H1 (cell line): ENCODE data around the gene GPC6. TPM values are rescaled to one million over a fixed set of nuclear protein-coding genes. Genes with fewer than 3 reads are reported as not detected.

Experiments used
- CTCF ChIA-PET: fragments of 300-600 bp; sonication (Branson Sonifier 250); formaldehyde crosslinking; loops from one replicate; lab custom pipeline; 2021; ENCODE audit not compliant: partially characterized antibody; lab: Charles Lee
- POLR2A ChIA-PET: fragments of 300-600 bp; sonication (Branson Sonifier 250); formaldehyde crosslinking; loops from one replicate; lab custom pipeline; 2021; ENCODE audit warnings: inconsistent platforms; ENCODE audit not compliant: partially characterized antibody; lab: Charles Lee
- DNase-seq, 2 experiments: peaks; one replicate each; pipeline versions ENCODE4 v3.0.0 to v3.0.0-alpha.2; 2010 to 2022; ENCODE audit warnings: low spot score in 2 of 2, low read depth in 1 of 2, mixed read lengths in 1 of 2
- FAIRE-seq: peaks from 2 replicates; lab custom pipeline; 2011; peaks lifted over from hg19 to GRCh38; lab: Jason Lieb, UNC
- H2AFZ ChIP-seq: 2 replicates; pipeline ENCODE4 v1.8.1; 2012; ENCODE audit warnings: low read length, inconsistent platforms
- H2AK5ac ChIP-seq: 2 replicates; pipeline ENCODE4 v1.6.1; 2013; ENCODE audit warnings: low read depth, low read length
- H2BK120ac ChIP-seq: replicated peaks from 2 replicates; pipeline ENCODE3; 2013; ENCODE audit warnings: low read depth, low read length, inconsistent platforms
- H2BK12ac ChIP-seq: 2 replicates; pipeline ENCODE4 v1.6.1; 2013; ENCODE audit warnings: low read depth, low read length
- H2BK15ac ChIP-seq: 2 replicates; pipeline ENCODE4 v1.6.1; 2013; ENCODE audit warnings: low read length
- H2BK20ac ChIP-seq: 2 replicates; pipeline ENCODE4 v1.6.1; 2013; ENCODE audit warnings: low read length
- H2BK5ac ChIP-seq: 2 replicates; pipeline ENCODE4 v1.6.1; 2013; ENCODE audit warnings: low read depth, low read length
- H3K14ac ChIP-seq: 2 replicates; pipeline ENCODE4 v1.6.1; 2013; ENCODE audit warnings: inconsistent platforms; ENCODE audit not compliant: insufficient read length
- H3K18ac ChIP-seq: 2 replicates; pipeline ENCODE4 v1.6.1; 2013; ENCODE audit warnings: low read length; ENCODE audit errors: extremely low read depth
- H3K23ac ChIP-seq: 2 replicates; pipeline ENCODE4 v1.6.1; 2013; ENCODE audit warnings: inconsistent platforms; ENCODE audit not compliant: insufficient read length
- H3K23me2 ChIP-seq: 2 replicates; pipeline ENCODE4 v1.6.1; 2013; ENCODE audit warnings: low read depth, low read length
- H3K27ac ChIP-seq: 2 replicates; pipeline ENCODE4 v1.6.1; 2011; ENCODE audit warnings: low read depth, low read length, inconsistent platforms
- H3K27me3 ChIP-seq, 4 experiments: replicated peaks in 1 of 4; 1 replicate in 1 of 4; 2 replicates in 3 of 4; pipeline versions ENCODE4 v1.6.1 to v1.8.1; 2011 to 2013; ENCODE audit warnings: low read length in 3 of 4, mild to moderate bottlenecking in 3 of 4, inconsistent platforms in 2 of 4, mixed read lengths in 2 of 4, moderate library complexity in 1 of 4; ENCODE audit not compliant: control insufficient read depth in 3 of 4, insufficient read depth in 3 of 4; ENCODE audit errors: extremely low read depth in 1 of 4
- H3K36me3 ChIP-seq, 4 experiments: 2 replicates each; pipeline versions ENCODE4 v1.6.1 to v1.8.1; 2011 to 2013; ENCODE audit warnings: mild to moderate bottlenecking in 4 of 4, low read length in 3 of 4, moderate library complexity in 2 of 4, control low read depth in 1 of 4, inconsistent platforms in 1 of 4; ENCODE audit not compliant: insufficient read depth in 4 of 4, control insufficient read depth in 2 of 4
- H3K4ac ChIP-seq: replicated peaks from 2 replicates; pipeline ENCODE3; 2013; ENCODE audit warnings: low read length, low read depth, mixed read lengths, inconsistent platforms; ENCODE audit not compliant: insufficient read length
- H3K4me1 ChIP-seq, 4 experiments: replicated peaks in 1 of 4; 1 replicate in 1 of 4; 2 replicates in 3 of 4; pipeline versions ENCODE4 v1.6.1 to v1.8.1; 2011 to 2013; ENCODE audit warnings: low read length in 3 of 4, inconsistent platforms in 2 of 4, mixed read lengths in 1 of 4; ENCODE audit not compliant: insufficient read depth in 4 of 4, control insufficient read depth in 3 of 4
- H3K4me2 ChIP-seq, 2 experiments: 2 replicates each; pipeline versions ENCODE4 v1.6.1 to v1.8.1; 2011 to 2013; ENCODE audit warnings: low read depth in 2 of 2, low read length in 2 of 2, control low read depth in 1 of 2, inconsistent platforms in 1 of 2, mild to moderate bottlenecking in 1 of 2; ENCODE audit not compliant: insufficient read depth in 1 of 2
- H3K4me3 ChIP-seq, 4 experiments: fragments of 200-600, 300-600 bp in 1 of 4; sonication (generic), shearing (Covaris generic), sonication (Bioruptor Twin) in 1 of 4; 2 replicates each; pipeline versions ENCODE4 v1.5.1 to v1.8.1; 2011 to 2016; ENCODE audit warnings: low read length in 4 of 4, low read depth in 3 of 4, control low read depth in 2 of 4, inconsistent platforms in 2 of 4, mild to moderate bottlenecking in 2 of 4, mixed read lengths in 1 of 4, moderate library complexity in 1 of 4; ENCODE audit not compliant: insufficient read depth in 2 of 4; ENCODE audit errors: extremely low read depth in 1 of 4
- H3K56ac ChIP-seq: replicated peaks from 2 replicates; pipeline ENCODE3; 2013; ENCODE audit warnings: low read depth, mild to moderate bottlenecking, mixed read lengths, low read length, inconsistent platforms; ENCODE audit not compliant: insufficient read length
- H3K79me1 ChIP-seq: 2 replicates; pipeline ENCODE4 v1.6.1; 2013; ENCODE audit warnings: low read depth, low read length, control low read depth
- H3K79me2 ChIP-seq, 2 experiments: 2 replicates each; pipeline versions ENCODE4 v1.6.1 to v1.8.1; 2012 to 2013; ENCODE audit warnings: low read length in 2 of 2, mild to moderate bottlenecking in 2 of 2, inconsistent platforms in 1 of 2; ENCODE audit not compliant: insufficient read depth in 2 of 2, control insufficient read depth in 1 of 2
- H3K9ac ChIP-seq, 4 experiments: replicated peaks in 1 of 4; 1 replicate in 1 of 4; 2 replicates in 3 of 4; pipeline versions ENCODE4 v1.6.1 to v1.8.1; 2011 to 2013; ENCODE audit warnings: low read depth in 3 of 4, low read length in 3 of 4, control low read depth in 2 of 4, mild to moderate bottlenecking in 2 of 4, moderate library complexity in 2 of 4, inconsistent platforms in 1 of 4; ENCODE audit errors: extremely low read depth in 1 of 4
- H3K9me3 ChIP-seq, 2 experiments: 2 replicates each; pipeline versions ENCODE4 v1.6.1 to v1.8.1; 2012 to 2013; ENCODE audit warnings: mild to moderate bottlenecking in 2 of 2, moderate library complexity in 2 of 2, control low read depth in 1 of 2, inconsistent platforms in 1 of 2, low read depth in 1 of 2, low read length in 1 of 2, mixed read lengths in 1 of 2; ENCODE audit not compliant: insufficient read depth in 2 of 2
- H4K20me1 ChIP-seq, 2 experiments: replicated peaks in 1 of 2; 2 replicates each; pipeline versions ENCODE3 to v1.8.1; 2011 to 2013; ENCODE audit warnings: inconsistent platforms in 2 of 2, low read length in 2 of 2, mild to moderate bottlenecking in 1 of 2; ENCODE audit not compliant: insufficient read depth in 2 of 2, control insufficient read depth in 1 of 2
- H4K5ac ChIP-seq: 2 replicates; pipeline ENCODE4 v1.6.1; 2013; ENCODE audit warnings: low read length, low read depth, mixed read lengths, inconsistent platforms; ENCODE audit not compliant: insufficient read length
- H4K8ac ChIP-seq: 2 replicates; pipeline ENCODE4 v1.8.0; 2013; ENCODE audit warnings: mild to moderate bottlenecking, moderate library complexity, low read length, inconsistent platforms; ENCODE audit not compliant: insufficient read depth; ENCODE audit errors: extremely low read depth
- H4K91ac ChIP-seq: replicated peaks from 2 replicates; pipeline ENCODE3; 2013; ENCODE audit warnings: low read length, mixed read lengths, inconsistent platforms; ENCODE audit not compliant: insufficient read length
- BRCA1 ChIP-seq: IDR thresholded peaks from 2 replicates; pipeline ENCODE4 v1.6.1; 2012; ENCODE audit warnings: low read depth, low read length, improper control_type of control experiment
- CBX8 ChIP-seq: fragments of 300-800, 300-1000 bp; sonication (generic); IDR thresholded peaks from 2 replicates; pipeline ENCODE4 v1.7.1; 2016; ENCODE audit warnings: low read depth, low read length, borderline replicate concordance
- CTBP2 ChIP-seq: IDR thresholded peaks from 2 replicates; pipeline ENCODE4 v1.7.0; 2011; ENCODE audit warnings: borderline replicate concordance, mild to moderate bottlenecking, moderate library complexity, mixed read lengths, low read length; ENCODE audit not compliant: insufficient read depth, insufficient read length
- NRF1 ChIP-seq: IDR thresholded peaks from 2 replicates; pipeline ENCODE4 v1.6.1; 2011; ENCODE audit warnings: mild to moderate bottlenecking, low read depth, low read length, improper control_type of control experiment
- SUZ12 ChIP-seq: fragments of 200-600 bp; sonication (generic); IDR thresholded peaks from 2 replicates; pipeline ENCODE4 v1.6.1; 2012; ENCODE audit warnings: mild to moderate bottlenecking, inconsistent platforms, low read length, moderate library complexity, mixed read lengths
- WGBS, 2 experiments: shearing (Covaris generic) in 1 of 2; methylation state at CpG; one replicate each; pipeline versions ENCODE4 v1.1.6 to v1.1.7; 2013 to 2015; ENCODE audit warnings: low lambda C conversion rate in 2 of 2, mixed read lengths in 2 of 2, inconsistent platforms in 1 of 2, low coverage in 1 of 2, missing lambda C conversion rate in 1 of 2; ENCODE audit not compliant: insufficient replicate concordance in 2 of 2, insufficient coverage in 1 of 2, insufficient read length in 1 of 2; ENCODE audit errors: extremely low coverage in 1 of 2, missing lambda C conversion rate in 1 of 2; 5-methylcytosine and 5-hydroxymethylcytosine counted together
- polyA plus RNA-seq, 7 experiments: library from polyadenylated mRNA; depleted of rRNA in 3 of 7; stranded (reverse) in 5 of 7; unstranded in 2 of 7; fragments of >200 nt in 5 of 7; fragments of 200-250 nt in 2 of 7; gene quantifications; 1 replicate in 5 of 7; 2 replicates in 1 of 7; 4 replicates in 1 of 7; pipeline versions ENCODE4 v1.2.1 to v1.2.3, GENCODE V29; 2011 to 2013; ENCODE audit warnings: missing spikeins in 2 of 7, mixed read lengths in 2 of 7
- total RNA-seq: library from RNA; stranded (reverse); fragmentation: NEBNext Ultra II Directional; extraction: Animal tissue kit (Norgen Biotek cat#: 25700); gene quantifications from 2 replicates; pipeline ENCODE4 v1.2.1, GENCODE V29; 2021
- TF ChIP-seq, protein P1 (sequence below): IDR thresholded peaks from 2 replicates; pipeline ENCODE4 v1.6.1; 2011; ENCODE audit warnings: low read depth, mild to moderate bottlenecking, low read length; ENCODE audit not compliant: insufficient read depth
- TF ChIP-seq, protein P2 (sequence below): IDR thresholded peaks from 2 replicates; pipeline ENCODE4 v1.6.1; 2012; ENCODE audit warnings: inconsistent platforms

Gene GPC6
- total and polyA plus RNA-seq, 2 of the 8 experiments (the other 6 are each of a cell fraction or from before 2014, with no cell fraction given) = 5.4 to 12.0 TPM

DNA sequence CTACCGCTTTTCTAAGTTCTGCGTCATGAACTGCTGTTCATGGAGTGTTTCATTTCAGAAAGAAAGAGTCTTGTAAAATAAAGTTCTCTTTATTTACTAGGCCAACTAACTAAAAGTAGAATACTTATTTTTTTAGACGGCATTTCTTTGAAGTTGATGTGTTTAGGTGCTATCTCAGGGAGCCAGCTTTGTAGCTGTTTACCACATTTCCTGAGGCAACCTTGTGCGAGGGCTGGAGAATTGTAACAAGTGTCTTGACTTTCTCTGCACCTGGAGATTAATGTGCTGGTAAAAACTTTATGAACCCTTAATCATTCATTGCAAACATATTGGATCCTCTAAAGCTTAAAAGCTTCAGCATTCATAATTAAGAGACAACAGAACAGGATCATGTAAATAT is 229.3 kb downstream of the GPC6 start:
- POLR2A ChIA-PET = no interaction called here
- no peaks in the 10 kb centered on the region for H3K79me1 ChIP-seq
- H3K36me3 ChIP-seq = no peaks in the 10 kb centered on the region
- H4K20me1 ChIP-seq = no peaks in the 10 kb centered on the region
- no peak overlapping the region for H3K4me2 ChIP-seq
- H2AK5ac ChIP-seq = no peak overlapping the region
- CTCF ChIA-PET = no interaction called here
- H2BK12ac ChIP-seq = no peak overlapping the region
- TF ChIP-seq SUZ12 (no peak), CTBP2 (no peak), BRCA1 (no peak), CBX8 (no peak), NRF1 (no peak)
- TF ChIP-seq, protein P1, sequence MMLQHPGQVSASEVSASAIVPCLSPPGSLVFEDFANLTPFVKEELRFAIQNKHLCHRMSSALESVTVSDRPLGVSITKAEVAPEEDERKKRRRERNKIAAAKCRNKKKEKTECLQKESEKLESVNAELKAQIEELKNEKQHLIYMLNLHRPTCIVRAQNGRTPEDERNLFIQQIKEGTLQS = no peak
- TF ChIP-seq, protein P2, sequence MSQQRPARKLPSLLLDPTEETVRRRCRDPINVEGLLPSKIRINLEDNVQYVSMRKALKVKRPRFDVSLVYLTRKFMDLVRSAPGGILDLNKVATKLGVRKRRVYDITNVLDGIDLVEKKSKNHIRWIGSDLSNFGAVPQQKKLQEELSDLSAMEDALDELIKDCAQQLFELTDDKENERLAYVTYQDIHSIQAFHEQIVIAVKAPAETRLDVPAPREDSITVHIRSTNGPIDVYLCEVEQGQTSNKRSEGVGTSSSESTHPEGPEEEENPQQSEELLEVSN = no peak
- no peak overlapping the region for H3K14ac ChIP-seq
- H3K27me3 ChIP-seq = no peaks in the 10 kb centered on the region
- no peak overlapping the region for H2BK15ac ChIP-seq
- H3K18ac ChIP-seq = no peak overlapping the region
- no peak overlapping the region for H3K56ac ChIP-seq
- DNase-seq = no peak
- H2BK120ac ChIP-seq = no peak overlapping the region
- no peaks in the 10 kb centered on the region for H3K4me1 ChIP-seq
- H3K23me2 ChIP-seq = no peaks in the 10 kb centered on the region
- no peak overlapping the region for H2BK5ac ChIP-seq
- H4K91ac ChIP-seq = no peak overlapping the region
- no peak overlapping the region for H3K4me3 ChIP-seq
- H3K9ac ChIP-seq = no peak overlapping the region
- WGBS, 2 experiments = 96% methylated on average over 4 of the region's 4 CpGs; no CpG with 5 or more reads in 1 of the 2 experiments
- no peak overlapping the region for H3K23ac ChIP-seq
- no peaks in the 10 kb centered on the region for H3K79me2 ChIP-seq
- no peak overlapping the region for H4K8ac ChIP-seq
- FAIRE-seq = no peak
- H3K4ac ChIP-seq = no peak overlapping the region
- no peak overlapping the region for H2AFZ ChIP-seq
- no peak overlapping the region for H3K27ac ChIP-seq
- H3K9me3 ChIP-seq = no peaks in the 10 kb centered on the region
- H4K5ac ChIP-seq = no peak overlapping the region
- H2BK20ac ChIP-seq = no peak overlapping the region
